Neutrophil (primary cell): ENCODE measurements around the gene GLT1D1.

Experiments used
- H3K27ac ChIP-seq: fragments of 200-600 bp; sonication (generic); 2 replicates; pipeline ENCODE4 v1.5.1; 2016; ENCODE audit warnings: mild to moderate bottlenecking, moderate library complexity
- H3K27me3 ChIP-seq: fragments of 200-600 bp; sonication (generic); 2 replicates; pipeline ENCODE4 v1.6.0; 2016; ENCODE audit warnings: mild to moderate bottlenecking
- H3K36me3 ChIP-seq: fragments of 200-600 bp; sonication (generic); 2 replicates; pipeline ENCODE4 v1.5.1; 2017
- H3K4me1 ChIP-seq, 2 experiments: fragments of 200-600 bp in 1 of 2; sonication (generic) in 1 of 2; 1 replicate in 1 of 2; 2 replicates in 1 of 2; pipeline versions ENCODE4 v1.5.1 to v1.6.1; 2013 to 2016; ENCODE audit warnings: low read depth in 1 of 2, low read length in 1 of 2, mild to moderate bottlenecking in 1 of 2, moderate library complexity in 1 of 2; ENCODE audit not compliant: control insufficient read depth in 1 of 2, insufficient read depth in 1 of 2
- H3K4me3 ChIP-seq, 2 experiments: fragments of 200-600 bp in 1 of 2; sonication (generic) in 1 of 2; 1 replicate in 1 of 2; 2 replicates in 1 of 2; pipeline ENCODE4 v1.5.1; 2013 to 2016; ENCODE audit warnings: low read depth in 1 of 2, low read length in 1 of 2, mild to moderate bottlenecking in 1 of 2, moderate library complexity in 1 of 2
- H3K9me3 ChIP-seq: fragments of 200-600 bp; sonication (generic); 2 replicates; pipeline ENCODE4 v1.5.1; 2016
- CTCF ChIP-seq: fragments of 200-600 bp; sonication (generic); IDR thresholded peaks from 2 replicates; pipeline ENCODE4 v1.5.1; 2016; ENCODE audit warnings: antibody characterized with exemption

Gene GLT1D1

GRCh38 chr12:128961308-128961902 lies 108.1 kb downstream of the GLT1D1 start:
- H3K4me1 ChIP-seq = no peaks in the 10 kb centered on the region
- no peak overlapping the region for H3K27ac ChIP-seq
- no peak for TF ChIP-seq CTCF
- H3K9me3 ChIP-seq = no peaks in the 10 kb centered on the region
- H3K27me3 ChIP-seq = no peaks in the 10 kb centered on the region
- H3K36me3 ChIP-seq = peaks cover 95% of the 10 kb centered on the region
- H3K4me3 ChIP-seq = no peak overlapping the region

GRCh38 chr12:128961957-128962356 lies 108.7 kb downstream of the GLT1D1 start:
- Histone ChIP-seq H3K27me3 (no peaks in the 10 kb centered on the region), H3K4me3 (no peak overlapping the region), H3K27ac (no peak overlapping the region), H3K36me3 (peaks cover 95% of the 10 kb centered on the region), H3K4me1 (no peaks in the 10 kb centered on the region), H3K9me3 (no peaks in the 10 kb centered on the region)
- no peak for TF ChIP-seq CTCF

- H3K36me3 ChIP-seq = peaks cover 93% of the 10 kb centered on the region
- H3K4me3 ChIP-seq = no peak overlapping the region
- H3K4me1 ChIP-seq = peaks cover 0 to 4% of the 10 kb centered on the region in 2 experiments
- no peak for TF ChIP-seq CTCF
- no peak overlapping the region for H3K27ac ChIP-seq
- H3K27me3 ChIP-seq = no peaks in the 10 kb centered on the region
- H3K9me3 ChIP-seq = no peaks in the 10 kb centered on the region
Measured at GRCh38 chr12:128966203-128966810, 113.0 kb downstream of the GLT1D1 start.

- no peak overlapping the region for H3K27ac ChIP-seq
- peaks cover 0 to 4% of the 10 kb centered on the region in 2 experiments for H3K4me1 ChIP-seq
- no peak overlapping the region for H3K4me3 ChIP-seq
- H3K36me3 ChIP-seq = peaks cover 85% of the 10 kb centered on the region
- no peaks in the 10 kb centered on the region for H3K9me3 ChIP-seq
- H3K27me3 ChIP-seq = no peaks in the 10 kb centered on the region
- TF ChIP-seq CTCF = no peak
Measured at GRCh38 chr12:128968668-128969067, 115.4 kb downstream of the GLT1D1 start.

- TF ChIP-seq CTCF = no peak
- no peaks in the 10 kb centered on the region for H3K27me3 ChIP-seq
- H3K4me3 ChIP-seq = no peak overlapping the region
- peaks cover 0 to 4% of the 10 kb centered on the region in 2 experiments for H3K4me1 ChIP-seq
- no peaks in the 10 kb centered on the region for H3K9me3 ChIP-seq
- peak overlapping the region; percentile 35 for H3K27ac ChIP-seq
- peaks cover 85% of the 10 kb centered on the region for H3K36me3 ChIP-seq
Measured at GRCh38 chr12:128969480-128970055, 116.3 kb downstream of the GLT1D1 start.
